Loucy (cell line): ENCODE results near the gene ZBTB18.

Experiments used
- EZH2phosphoT487 ChIP-seq: fragments of 200-600 bp; IDR thresholded peaks from 2 replicates; pipeline ENCODE4 v1.6.1; 2018; ENCODE audit warnings: antibody characterized with exemption, mild to moderate bottlenecking, moderate library complexity, borderline replicate concordance
- TF ChIP-seq, protein P1 (sequence below): fragments of 200-600 bp; sonication (generic); conservative IDR thresholded peaks from 2 replicates; pipeline ENCODE4 v1.5.1; 2014; ENCODE audit warnings: mild to moderate bottlenecking, antibody characterized with exemption, low read length

DNA sequence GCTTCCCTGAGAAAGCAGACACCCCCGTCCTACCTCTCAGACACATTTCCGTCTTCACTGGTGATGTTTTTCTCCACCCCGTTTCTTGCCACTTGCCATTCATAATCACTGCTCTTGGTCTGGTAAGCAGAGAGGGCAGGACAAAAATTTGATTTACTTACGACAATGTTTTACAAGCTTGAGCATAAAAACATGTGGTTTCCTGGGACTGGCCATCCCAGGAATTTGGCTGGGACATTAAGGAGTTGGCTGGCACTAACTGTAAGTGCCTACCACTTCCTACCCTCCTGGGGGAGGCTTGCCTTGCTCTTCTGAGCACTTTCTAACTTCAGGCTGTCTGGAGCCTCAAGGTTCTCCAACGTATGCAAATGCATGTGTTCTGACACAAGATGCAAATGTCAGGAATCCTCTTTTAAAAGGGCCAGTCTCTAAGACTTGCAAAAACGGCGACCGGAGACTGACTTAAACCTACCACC is 24.2 kb downstream of the ZBTB18 start:
- TF ChIP-seq, protein P1, sequence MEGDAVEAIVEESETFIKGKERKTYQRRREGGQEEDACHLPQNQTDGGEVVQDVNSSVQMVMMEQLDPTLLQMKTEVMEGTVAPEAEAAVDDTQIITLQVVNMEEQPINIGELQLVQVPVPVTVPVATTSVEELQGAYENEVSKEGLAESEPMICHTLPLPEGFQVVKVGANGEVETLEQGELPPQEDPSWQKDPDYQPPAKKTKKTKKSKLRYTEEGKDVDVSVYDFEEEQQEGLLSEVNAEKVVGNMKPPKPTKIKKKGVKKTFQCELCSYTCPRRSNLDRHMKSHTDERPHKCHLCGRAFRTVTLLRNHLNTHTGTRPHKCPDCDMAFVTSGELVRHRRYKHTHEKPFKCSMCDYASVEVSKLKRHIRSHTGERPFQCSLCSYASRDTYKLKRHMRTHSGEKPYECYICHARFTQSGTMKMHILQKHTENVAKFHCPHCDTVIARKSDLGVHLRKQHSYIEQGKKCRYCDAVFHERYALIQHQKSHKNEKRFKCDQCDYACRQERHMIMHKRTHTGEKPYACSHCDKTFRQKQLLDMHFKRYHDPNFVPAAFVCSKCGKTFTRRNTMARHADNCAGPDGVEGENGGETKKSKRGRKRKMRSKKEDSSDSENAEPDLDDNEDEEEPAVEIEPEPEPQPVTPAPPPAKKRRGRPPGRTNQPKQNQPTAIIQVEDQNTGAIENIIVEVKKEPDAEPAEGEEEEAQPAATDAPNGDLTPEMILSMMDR, result no peak
- TF ChIP-seq EZH2phosphoT487, result no peak
